IMR-90 (cell line): ENCODE measurements around the gene CCDC185. TPM values are rescaled to one million over a fixed set of nuclear protein-coding genes. Genes with fewer than 3 reads are reported as not detected.

ENCODE experiments used
- ATAC-seq: fragments of 200-7000 bp; cut with Tn5 transposase; 2 replicates; pipeline ENCODE4 v1.9.1; 2020; ENCODE audit warnings: low read depth, mild to moderate bottlenecking, moderate library complexity
- BruUV-seq: library from RNA; stranded (reverse); fragments of 400-500 nt; replicated peaks from 2 replicates; lab custom pipeline; 2021; lab: Mats Ljungman, UMichigan
- CTCF ChIA-PET: fragments of 300-600 bp; formaldehyde crosslinking; extraction: SDS; loops from one replicate; lab custom pipeline; 2021; ENCODE audit warnings: antibody characterized with exemption; lab: Yijun Ruan, JAX
- POLR2A ChIA-PET: fragments of 300-600 bp; sonication (Branson Sonifier 250); formaldehyde crosslinking; loops from one replicate; lab custom pipeline; 2022; ENCODE audit warnings: antibody characterized with exemption; ENCODE audit not compliant: unreplicated experiment; lab: Charles Lee
- DNase-seq: peaks from one replicate; pipeline ENCODE4 v3.0.0; 2013
- H2AFZ ChIP-seq: replicated peaks from 2 replicates; pipeline ENCODE3; 2013; ENCODE audit warnings: low read length, mild to moderate bottlenecking; ENCODE audit not compliant: poor library complexity
- H2AK5ac ChIP-seq: 2 replicates; pipeline ENCODE4 v1.6.1; 2013; ENCODE audit warnings: low read depth, low read length, inconsistent platforms
- H2AK9ac ChIP-seq: replicated peaks from 2 replicates; pipeline ENCODE3; 2013; ENCODE audit warnings: mild to moderate bottlenecking, low read depth, low read length, moderate library complexity; ENCODE audit not compliant: poor library complexity
- H2BK120ac ChIP-seq: 2 replicates; pipeline ENCODE4 v1.6.1; 2013; ENCODE audit warnings: low read depth, low read length, inconsistent platforms
- H2BK15ac ChIP-seq: 3 replicates; pipeline ENCODE4 v1.6.1; 2013; ENCODE audit warnings: low read depth, low read length, inconsistent platforms
- H2BK20ac ChIP-seq: 2 replicates; pipeline ENCODE4 v1.6.1; 2013; ENCODE audit warnings: low read depth, mild to moderate bottlenecking, inconsistent platforms, low read length, moderate library complexity
- H2BK5ac ChIP-seq: 2 replicates; pipeline ENCODE4 v1.6.1; 2013; ENCODE audit warnings: mild to moderate bottlenecking, low read depth, low read length, inconsistent platforms; ENCODE audit not compliant: poor library complexity, severe bottlenecking
- H3K14ac ChIP-seq: replicated peaks from 2 replicates; pipeline ENCODE4 v1.6.1; 2013; ENCODE audit warnings: low read depth, low read length, inconsistent platforms
- H3K18ac ChIP-seq: 2 replicates; pipeline ENCODE4 v1.6.1; 2013; ENCODE audit warnings: low read depth, low read length, control low read depth
- H3K23ac ChIP-seq: 2 replicates; pipeline ENCODE4 v1.6.1; 2013; ENCODE audit warnings: low read depth, low read length, inconsistent platforms
- H3K27ac ChIP-seq: 2 replicates; pipeline ENCODE4 v1.5.1; 2013; ENCODE audit warnings: mild to moderate bottlenecking, control low read depth, low read length; ENCODE audit not compliant: insufficient read depth
- H3K27me3 ChIP-seq: 2 replicates; pipeline ENCODE4 v1.6.1; 2013; ENCODE audit warnings: low read length; ENCODE audit not compliant: control insufficient read depth, insufficient read depth
- H3K36me3 ChIP-seq: 2 replicates; pipeline ENCODE4 v1.6.1; 2013; ENCODE audit warnings: low read length, mixed read lengths; ENCODE audit not compliant: control insufficient read depth, insufficient read depth
- H3K4ac ChIP-seq: 2 replicates; pipeline ENCODE4 v1.6.1; 2013; ENCODE audit warnings: low read depth, low read length, inconsistent platforms
- H3K4me1 ChIP-seq: 2 replicates; pipeline ENCODE4 v1.6.1; 2013; ENCODE audit warnings: low read length, mixed read lengths; ENCODE audit not compliant: control insufficient read depth, insufficient read depth
- H3K4me2 ChIP-seq: 2 replicates; pipeline ENCODE4 v1.6.1; 2013; ENCODE audit warnings: low read depth, mild to moderate bottlenecking, control low read depth, low read length, moderate library complexity
- H3K4me3 ChIP-seq: 2 replicates; pipeline ENCODE4 v1.5.1; 2013; ENCODE audit warnings: low read depth, mild to moderate bottlenecking, control low read depth, low read length, moderate library complexity; ENCODE audit not compliant: insufficient read depth
- H3K56ac ChIP-seq: 2 replicates; pipeline ENCODE4 v1.6.1; 2013; ENCODE audit warnings: low read length, inconsistent platforms; ENCODE audit not compliant: insufficient read depth; ENCODE audit errors: extremely low read depth
- H3K79me1 ChIP-seq, 2 experiments: 2 replicates each; pipeline ENCODE4 v1.6.1; 2013; ENCODE audit warnings: low read length in 2 of 2, inconsistent platforms in 1 of 2, low read depth in 1 of 2
- H3K9ac ChIP-seq: 2 replicates; pipeline ENCODE4 v1.6.1; 2013; ENCODE audit warnings: low read depth, low read length, control low read depth
- H3K9me1 ChIP-seq: 2 replicates; pipeline ENCODE4 v1.6.1; 2013; ENCODE audit warnings: low read length, inconsistent platforms; ENCODE audit not compliant: insufficient read depth
- H3K9me3 ChIP-seq: 2 replicates; pipeline ENCODE4 v1.6.1; 2013; ENCODE audit warnings: low read length; ENCODE audit not compliant: control insufficient read depth, insufficient read depth
- H4K20me1 ChIP-seq: 2 replicates; pipeline ENCODE4 v1.6.1; 2013; ENCODE audit warnings: low read length, inconsistent platforms; ENCODE audit not compliant: insufficient read depth
- H4K5ac ChIP-seq: 2 replicates; pipeline ENCODE4 v1.6.1; 2013; ENCODE audit warnings: mild to moderate bottlenecking, low read depth, low read length, control low read depth
- H4K8ac ChIP-seq, 2 experiments: 2 replicates each; pipeline ENCODE4 v1.6.1; 2013; ENCODE audit warnings: low read depth in 2 of 2, low read length in 2 of 2, control low read depth in 1 of 2, inconsistent platforms in 1 of 2
- H4K91ac ChIP-seq: 2 replicates; pipeline ENCODE4 v1.6.1; 2013; ENCODE audit warnings: low read depth, low read length, inconsistent platforms; ENCODE audit not compliant: insufficient read depth
- CEBPB ChIP-seq: IDR thresholded peaks from 2 replicates; pipeline ENCODE4 v1.6.1; 2012; ENCODE audit warnings: low read depth, low read length, improper control_type of control experiment
- FOS ChIP-seq: fragments of 150-350 bp; IDR thresholded peaks from 2 replicates; pipeline ENCODE4 v1.6.1; 2016; ENCODE audit warnings: low read depth, low read length
- MAFK ChIP-seq: IDR thresholded peaks from 2 replicates; pipeline ENCODE4 v1.6.1; 2012; ENCODE audit warnings: low read depth, low read length, improper control_type of control experiment
- MXI1 ChIP-seq: IDR thresholded peaks from 2 replicates; pipeline ENCODE4 v1.6.1; 2012; ENCODE audit warnings: low read depth, mild to moderate bottlenecking, low read length, moderate library complexity, borderline replicate concordance
- RAD21 ChIP-seq: IDR thresholded peaks from 2 replicates; pipeline ENCODE4 v1.6.1; 2012; ENCODE audit warnings: low read length, improper control_type of control experiment
- RCOR1 ChIP-seq: IDR thresholded peaks from 2 replicates; pipeline ENCODE4 v1.6.1; 2012; ENCODE audit warnings: mild to moderate bottlenecking, low read length, improper control_type of control experiment; ENCODE audit not compliant: insufficient replicate concordance
- RFX5 ChIP-seq: IDR thresholded peaks from 2 replicates; pipeline ENCODE4 v1.8.0; 2012; ENCODE audit warnings: low read depth, mild to moderate bottlenecking, low read length, moderate library complexity
- WGBS, 2 experiments: methylation state at CpG; one replicate each; pipeline versions ENCODE4 v1.1.5 to v1.1.7; 2013; ENCODE audit warnings: missing lambda C conversion rate in 2 of 2; ENCODE audit not compliant: insufficient read length in 1 of 2; ENCODE audit errors: extremely low coverage in 2 of 2; 5-methylcytosine and 5-hydroxymethylcytosine counted together
- dilution Hi-C: fragments of 300-500 bp; cut with HindIII; formaldehyde crosslinking; loops from one replicate; pipeline ENCODE4 v1.14.3; 2018; ENCODE audit warnings: low sequenced_read_pairs; ENCODE audit not compliant: unreplicated experiment
- in situ Hi-C: fragments of 300-500 bp; cut with MboI; formaldehyde crosslinking; loops from 3 replicates; pipeline ENCODE4 v1.14.3; 2019; ENCODE audit warnings: low sequenced_read_pairs, inconsistent platforms, mixed read lengths
- intact Hi-C: fragments of 100-400 bp; cut with micrococcal nuclease; formaldehyde crosslinking; loops from 2 replicates; pipeline ENCODE4 v1.10.0; 2022
- polyA plus RNA-seq, 3 experiments: library from polyadenylated mRNA; depleted of rRNA; stranded (reverse); fragments of >200 nt; gene quantifications; 2 replicates each; pipeline ENCODE4 v1.2.3, GENCODE V29; 2012; ENCODE audit warnings: low replicate concordance in 1 of 3
- total RNA-seq: library from RNA; depleted of rRNA; stranded (reverse); fragments of >200 nt; gene quantifications from 2 replicates; pipeline ENCODE4 v1.2.3, GENCODE V29; 2012
- TF ChIP-seq, protein P1 (sequence below): conservative IDR thresholded peaks from 2 replicates; pipeline ENCODE4 v1.5.1; 2012; ENCODE audit warnings: mild to moderate bottlenecking, low read depth, low read length, improper control_type of control experiment
- TF ChIP-seq, protein P2 (sequence below): fragments of 150-350 bp; IDR thresholded peaks from 2 replicates; pipeline ENCODE4 v1.6.1; 2016; ENCODE audit warnings: low read depth, mild to moderate bottlenecking, low read length, moderate library complexity, borderline replicate concordance
- TF ChIP-seq, protein P3 (sequence below): fragments of 150-350 bp; IDR thresholded peaks from 2 replicates; pipeline ENCODE4 v1.6.1; 2017; ENCODE audit warnings: mild to moderate bottlenecking, antibody characterized with exemption, low read length, low read depth

Gene CCDC185
- total and polyA plus RNA-seq, 2 of the 4 experiments (the other 2 are of a cell fraction): not detected

DNA sequence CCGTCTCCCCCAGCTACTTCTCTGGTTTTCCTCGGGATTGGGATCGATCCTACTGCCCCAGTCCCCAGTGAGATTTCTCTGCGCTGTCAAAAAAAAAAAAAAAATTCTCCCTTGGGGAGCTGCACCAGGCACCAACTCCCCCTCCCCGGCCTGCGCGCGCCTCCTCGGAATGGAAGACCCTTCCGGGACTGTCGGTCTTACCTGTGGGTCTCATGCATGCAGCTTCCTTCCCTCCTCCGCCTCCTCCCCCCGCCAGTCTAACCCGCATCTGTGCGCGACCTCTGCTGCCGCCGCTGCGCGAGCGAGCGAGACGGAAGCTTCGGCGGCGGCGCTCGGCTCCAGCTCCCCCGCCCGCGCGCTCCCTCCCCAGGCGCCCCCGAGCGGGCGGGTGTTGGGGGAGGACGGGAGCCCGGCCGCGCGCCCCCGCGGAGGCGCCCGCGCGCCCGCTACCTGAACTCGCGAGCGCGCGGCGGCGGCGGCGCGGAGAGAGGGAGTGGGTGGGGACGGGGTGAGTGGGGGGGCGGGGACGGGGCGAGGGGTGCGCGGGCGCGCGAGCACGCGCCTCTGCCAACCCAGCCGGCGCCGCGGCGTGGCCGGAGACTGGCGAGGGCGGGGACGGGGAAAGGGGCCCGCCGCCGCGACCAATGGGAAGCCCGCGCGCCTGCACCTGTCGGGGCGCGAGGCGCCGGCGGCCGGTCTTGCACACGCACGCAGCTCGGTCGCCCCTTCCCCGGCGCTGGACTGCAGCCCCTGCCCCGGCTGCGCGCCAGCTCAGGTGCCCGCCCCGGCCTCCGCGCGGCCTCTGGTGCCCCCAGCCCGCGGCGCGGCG lies 29.1 kb upstream of the CCDC185 start, which contains the start of gene SUSD4:
TSS of gene SUSD4 (minus strand) at position 321 of the 829 bp plus-strand sequence. CDS start 751 bp downstream, outside the sequence.
- H2AFZ ChIP-seq: peak within 1 kb of the TSS; percentile 56
- no peaks in the 10 kb centered on the region for H3K79me1 ChIP-seq
- ChIA-PET POLR2A (no interaction called here), CTCF (interaction anchor here (0.8 to 1.2 kb wide), 2 partner anchors 15 to 230 kb away, joined by 5 to 6 read pairs; no protein-coding TSS in a partner anchor)
- no peaks in the 10 kb centered on the region for H3K36me3 ChIP-seq
- no peak within 1 kb of the TSS for H4K91ac ChIP-seq
- no peak within 1 kb of the TSS for H2BK5ac ChIP-seq
- H3K9me1 ChIP-seq: no peaks in the 10 kb centered on the region
- BruUV-seq: no TSS peak
- peaks cover 55% of the 10 kb centered on the region for H3K27me3 ChIP-seq
- H2AK5ac ChIP-seq: no peak within 1 kb of the TSS
- H4K5ac ChIP-seq: no peak within 1 kb of the TSS
- H2BK15ac ChIP-seq: no peak within 1 kb of the TSS
- H3K9me3 ChIP-seq: 0 out of 2 replicates have a peak, but pooled peaks cover 2% of the 10 kb centered on the region
- H2BK20ac ChIP-seq: no peak within 1 kb of the TSS
- H3K27ac ChIP-seq: no peak within 1 kb of the TSS
- peaks cover 3% of the 10 kb centered on the region; the same call in 1 of the 2 replicates for H3K4me1 ChIP-seq
- no peak within 1 kb of the TSS for H3K9ac ChIP-seq
- no peak within 1 kb of the TSS for H3K23ac ChIP-seq
- H3K14ac ChIP-seq: no peak within 1 kb of the TSS
- no peak for DNase-seq
- no peak for TF ChIP-seq MAFK
- TF ChIP-seq RAD21: no peak
- no peak for TF ChIP-seq FOS
- no peak for TF ChIP-seq RCOR1
- TF ChIP-seq, protein P1, sequence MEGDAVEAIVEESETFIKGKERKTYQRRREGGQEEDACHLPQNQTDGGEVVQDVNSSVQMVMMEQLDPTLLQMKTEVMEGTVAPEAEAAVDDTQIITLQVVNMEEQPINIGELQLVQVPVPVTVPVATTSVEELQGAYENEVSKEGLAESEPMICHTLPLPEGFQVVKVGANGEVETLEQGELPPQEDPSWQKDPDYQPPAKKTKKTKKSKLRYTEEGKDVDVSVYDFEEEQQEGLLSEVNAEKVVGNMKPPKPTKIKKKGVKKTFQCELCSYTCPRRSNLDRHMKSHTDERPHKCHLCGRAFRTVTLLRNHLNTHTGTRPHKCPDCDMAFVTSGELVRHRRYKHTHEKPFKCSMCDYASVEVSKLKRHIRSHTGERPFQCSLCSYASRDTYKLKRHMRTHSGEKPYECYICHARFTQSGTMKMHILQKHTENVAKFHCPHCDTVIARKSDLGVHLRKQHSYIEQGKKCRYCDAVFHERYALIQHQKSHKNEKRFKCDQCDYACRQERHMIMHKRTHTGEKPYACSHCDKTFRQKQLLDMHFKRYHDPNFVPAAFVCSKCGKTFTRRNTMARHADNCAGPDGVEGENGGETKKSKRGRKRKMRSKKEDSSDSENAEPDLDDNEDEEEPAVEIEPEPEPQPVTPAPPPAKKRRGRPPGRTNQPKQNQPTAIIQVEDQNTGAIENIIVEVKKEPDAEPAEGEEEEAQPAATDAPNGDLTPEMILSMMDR: no peak
- TF ChIP-seq, protein P2, sequence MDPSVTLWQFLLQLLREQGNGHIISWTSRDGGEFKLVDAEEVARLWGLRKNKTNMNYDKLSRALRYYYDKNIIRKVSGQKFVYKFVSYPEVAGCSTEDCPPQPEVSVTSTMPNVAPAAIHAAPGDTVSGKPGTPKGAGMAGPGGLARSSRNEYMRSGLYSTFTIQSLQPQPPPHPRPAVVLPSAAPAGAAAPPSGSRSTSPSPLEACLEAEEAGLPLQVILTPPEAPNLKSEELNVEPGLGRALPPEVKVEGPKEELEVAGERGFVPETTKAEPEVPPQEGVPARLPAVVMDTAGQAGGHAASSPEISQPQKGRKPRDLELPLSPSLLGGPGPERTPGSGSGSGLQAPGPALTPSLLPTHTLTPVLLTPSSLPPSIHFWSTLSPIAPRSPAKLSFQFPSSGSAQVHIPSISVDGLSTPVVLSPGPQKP: no peak
- no peak for TF ChIP-seq CEBPB
- TF ChIP-seq RFX5: no peak
- TF ChIP-seq MXI1: no peak
- TF ChIP-seq, protein P3, sequence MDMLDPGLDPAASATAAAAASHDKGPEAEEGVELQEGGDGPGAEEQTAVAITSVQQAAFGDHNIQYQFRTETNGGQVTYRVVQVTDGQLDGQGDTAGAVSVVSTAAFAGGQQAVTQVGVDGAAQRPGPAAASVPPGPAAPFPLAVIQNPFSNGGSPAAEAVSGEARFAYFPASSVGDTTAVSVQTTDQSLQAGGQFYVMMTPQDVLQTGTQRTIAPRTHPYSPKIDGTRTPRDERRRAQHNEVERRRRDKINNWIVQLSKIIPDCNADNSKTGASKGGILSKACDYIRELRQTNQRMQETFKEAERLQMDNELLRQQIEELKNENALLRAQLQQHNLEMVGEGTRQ: no peak
- ATAC-seq: peak; percentile 72
- H3K4me3 ChIP-seq: peak within 1 kb of the TSS; percentile 35; the same call in 1 of the 2 replicates
- H4K20me1 ChIP-seq: no peaks in the 10 kb centered on the region
- no peak within 1 kb of the TSS for H4K8ac ChIP-seq
- intact Hi-C loops: no loop called here
- peak within 1 kb of the TSS; percentile 16 for H2AK9ac ChIP-seq
- no peak within 1 kb of the TSS for H3K18ac ChIP-seq
- H3K56ac ChIP-seq: no peak within 1 kb of the TSS
- in situ Hi-C loops: no loop called here
- dilution Hi-C loops: no loop called here
- H3K4ac ChIP-seq: no peak within 1 kb of the TSS
- WGBS, 2 experiments: 3% methylated on average over 11 of the region's 111 CpGs; no CpG with 5 or more reads in 1 of the 2 experiments
- H2BK120ac ChIP-seq: no peak within 1 kb of the TSS
- H3K4me2 ChIP-seq: peak within 1 kb of the TSS; percentile 77
